WERI-Rb-1 (cell line): ENCODE measurements around the gene WWOX.

ENCODE experiments used
- DNase-seq: peaks from one replicate; pipeline ENCODE4 v3.0.0-alpha.2; 2020
- H3K27ac ChIP-seq: fragments of 250-450 bp; sonication (Bioruptor Pico); 2 replicates; pipeline ENCODE4 v1.5.1; 2020; ENCODE audit warnings: mild to moderate bottlenecking, moderate library complexity
- H3K27me3 ChIP-seq: fragments of 250-450 bp; sonication (Bioruptor Pico); 2 replicates; pipeline ENCODE4 v1.5.1; 2021; ENCODE audit warnings: mild to moderate bottlenecking, low read depth, moderate library complexity; ENCODE audit not compliant: insufficient read depth, severe bottlenecking
- H3K36me3 ChIP-seq: fragments of 250-450 bp; sonication (Bioruptor Pico); 2 replicates; pipeline ENCODE4 v1.5.1; 2020; ENCODE audit warnings: mild to moderate bottlenecking, moderate library complexity
- H3K4me3 ChIP-seq: 2 replicates; pipeline ENCODE4 v1.5.1; 2011; ENCODE audit warnings: low read depth, mild to moderate bottlenecking, control low read depth, low read length
- H3K9me3 ChIP-seq: fragments of 250-450 bp; sonication (Bioruptor Pico); 2 replicates; pipeline ENCODE4 v1.5.1; 2021; ENCODE audit warnings: mild to moderate bottlenecking, moderate library complexity; ENCODE audit not compliant: severe bottlenecking
- TF ChIP-seq, protein P1 (sequence below): IDR thresholded peaks from 2 replicates; pipeline ENCODE4 v1.5.1; 2011; ENCODE audit warnings: low read depth, mild to moderate bottlenecking, control low read depth, inconsistent platforms, low read length

Gene WWOX

DNA sequence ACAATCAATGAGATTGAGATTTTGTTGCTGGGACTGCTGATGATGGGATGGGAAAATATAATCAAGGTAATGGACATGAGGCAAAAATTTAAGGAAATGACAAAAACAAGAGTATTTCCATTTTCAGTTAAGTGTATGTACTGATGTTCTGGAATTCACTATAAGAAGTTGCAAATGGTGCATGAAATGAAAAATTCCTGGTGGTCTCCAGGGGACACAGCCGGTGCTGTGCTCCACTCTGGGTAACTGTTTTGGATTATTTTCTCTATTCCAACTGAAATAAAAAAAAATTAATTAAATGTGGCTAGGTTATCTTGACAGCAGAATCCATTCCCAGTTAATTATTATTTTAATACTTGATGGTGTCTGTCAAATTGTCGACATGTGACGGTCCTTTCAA is 305.6 kb downstream of the WWOX start:
- DNase-seq: no peak
- Histone ChIP-seq H3K9me3 (peaks cover 3% of the 10 kb centered on the region), H3K27me3 (no peaks in the 10 kb centered on the region), H3K27ac (no peak overlapping the region), H3K36me3 (no peaks in the 10 kb centered on the region), H3K4me3 (no peak overlapping the region)
- TF ChIP-seq, protein P1, sequence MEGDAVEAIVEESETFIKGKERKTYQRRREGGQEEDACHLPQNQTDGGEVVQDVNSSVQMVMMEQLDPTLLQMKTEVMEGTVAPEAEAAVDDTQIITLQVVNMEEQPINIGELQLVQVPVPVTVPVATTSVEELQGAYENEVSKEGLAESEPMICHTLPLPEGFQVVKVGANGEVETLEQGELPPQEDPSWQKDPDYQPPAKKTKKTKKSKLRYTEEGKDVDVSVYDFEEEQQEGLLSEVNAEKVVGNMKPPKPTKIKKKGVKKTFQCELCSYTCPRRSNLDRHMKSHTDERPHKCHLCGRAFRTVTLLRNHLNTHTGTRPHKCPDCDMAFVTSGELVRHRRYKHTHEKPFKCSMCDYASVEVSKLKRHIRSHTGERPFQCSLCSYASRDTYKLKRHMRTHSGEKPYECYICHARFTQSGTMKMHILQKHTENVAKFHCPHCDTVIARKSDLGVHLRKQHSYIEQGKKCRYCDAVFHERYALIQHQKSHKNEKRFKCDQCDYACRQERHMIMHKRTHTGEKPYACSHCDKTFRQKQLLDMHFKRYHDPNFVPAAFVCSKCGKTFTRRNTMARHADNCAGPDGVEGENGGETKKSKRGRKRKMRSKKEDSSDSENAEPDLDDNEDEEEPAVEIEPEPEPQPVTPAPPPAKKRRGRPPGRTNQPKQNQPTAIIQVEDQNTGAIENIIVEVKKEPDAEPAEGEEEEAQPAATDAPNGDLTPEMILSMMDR: no peak

DNA sequence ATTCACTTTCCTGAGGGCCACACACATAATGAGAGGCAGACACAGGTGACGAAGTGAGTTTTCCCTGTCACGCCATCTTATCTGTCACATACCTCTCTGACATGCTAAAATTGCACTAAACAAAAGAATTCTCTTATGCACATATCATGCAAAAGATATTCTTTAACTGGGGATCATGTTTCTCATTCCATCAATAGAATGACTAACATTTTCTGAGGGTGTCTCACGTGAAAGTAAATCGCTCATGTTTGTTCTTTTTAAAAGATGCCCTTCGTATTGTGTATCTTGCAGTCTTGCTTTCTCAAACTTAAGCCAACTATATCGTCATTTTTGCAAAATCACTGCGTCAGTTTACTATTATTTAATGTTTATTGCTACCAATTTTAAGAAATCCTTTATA is 306.4 kb downstream of the WWOX start:
- TF ChIP-seq, protein P1: no peak
- no peak overlapping the region for H3K27ac ChIP-seq
- DNase-seq: no peak
- H3K9me3 ChIP-seq: peaks cover 4% of the 10 kb centered on the region
- H3K36me3 ChIP-seq: no peaks in the 10 kb centered on the region
- no peak overlapping the region for H3K4me3 ChIP-seq
- no peaks in the 10 kb centered on the region for H3K27me3 ChIP-seq

GRCh38 chr16:78407191-78407590 is 307.7 kb downstream of the WWOX start:
- H3K27me3 ChIP-seq: no peaks in the 10 kb centered on the region
- no peak for DNase-seq
- TF ChIP-seq, protein P1: no peak
- no peak overlapping the region for H3K27ac ChIP-seq
- H3K36me3 ChIP-seq: no peaks in the 10 kb centered on the region
- H3K9me3 ChIP-seq: peaks cover 4% of the 10 kb centered on the region
- H3K4me3 ChIP-seq: no peak overlapping the region

DNA sequence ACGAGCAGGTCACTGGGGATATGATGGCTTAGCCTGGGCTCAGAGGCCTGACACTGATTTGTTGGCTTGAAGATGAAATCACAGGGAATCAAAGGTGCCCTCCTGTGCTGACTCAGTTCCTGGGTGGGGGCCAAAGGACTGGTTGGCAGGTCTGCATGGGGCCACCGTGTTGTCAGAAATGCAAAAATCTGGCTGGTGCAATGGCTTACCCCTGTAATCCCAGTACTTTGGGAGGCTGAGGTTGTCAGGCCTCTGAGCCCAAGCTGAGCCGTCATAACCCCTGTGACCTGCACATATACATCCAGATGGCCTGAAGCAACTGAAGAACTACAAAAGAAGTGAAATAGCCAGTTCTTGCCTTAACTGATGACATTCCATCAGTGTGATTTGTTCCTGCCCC is 314.2 kb downstream of the WWOX start:
- TF ChIP-seq, protein P1: no peak
- no peaks in the 10 kb centered on the region for H3K36me3 ChIP-seq
- DNase-seq: no peak
- H3K27me3 ChIP-seq: no peaks in the 10 kb centered on the region
- no peak overlapping the region for H3K4me3 ChIP-seq
- no peak overlapping the region for H3K27ac ChIP-seq
- H3K9me3 ChIP-seq: peaks cover 4% of the 10 kb centered on the region

DNA sequence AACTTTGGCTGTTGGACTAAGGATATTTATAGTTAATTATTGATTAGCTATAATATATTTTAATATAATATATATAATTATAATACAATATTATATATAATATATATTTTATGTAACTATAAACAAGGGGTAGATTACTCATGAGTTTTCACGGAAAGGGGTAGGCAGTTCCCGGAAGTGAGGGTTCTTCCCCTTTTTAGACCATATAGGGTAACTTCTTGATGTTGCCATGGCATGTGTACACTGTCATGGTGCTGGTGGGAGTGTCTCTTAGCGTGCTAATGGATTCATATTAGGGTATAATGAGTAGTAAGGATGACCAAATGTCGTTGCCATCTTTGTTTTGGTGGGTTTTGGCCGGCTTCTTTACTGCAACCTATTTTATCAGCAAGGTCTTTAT is 315.6 kb downstream of the WWOX start:
- Histone ChIP-seq H3K4me3 (no peak overlapping the region), H3K27ac (no peak overlapping the region), H3K27me3 (no peaks in the 10 kb centered on the region), H3K9me3 (peaks cover 1% of the 10 kb centered on the region), H3K36me3 (no peaks in the 10 kb centered on the region)
- DNase-seq: no peak
- TF ChIP-seq, protein P1: no peak

GRCh38 chr16:78415669-78416068 is 316.2 kb downstream of the WWOX start:
- Histone ChIP-seq H3K9me3 (no peaks in the 10 kb centered on the region), H3K27me3 (no peaks in the 10 kb centered on the region), H3K36me3 (no peaks in the 10 kb centered on the region), H3K27ac (no peak overlapping the region), H3K4me3 (no peak overlapping the region)
- DNase-seq: no peak
- TF ChIP-seq, protein P1: no peak
